Stimulated activated naive CD4-positive, alpha-beta T cell (primary cell): Measurements from ENCODE around the gene HPGDS.
"Not testable (repeated sequence)": the region's sequence is repeated elsewhere in the genome, so short reads cannot be mapped to it uniquely, and the experiment has no call there.

Source experiments
- DNase-seq, 6 experiments: peaks; one replicate each; lab custom pipeline; 2025; lab: John Stamatoyannopoulos, UW

HPGDS gene

DNA sequence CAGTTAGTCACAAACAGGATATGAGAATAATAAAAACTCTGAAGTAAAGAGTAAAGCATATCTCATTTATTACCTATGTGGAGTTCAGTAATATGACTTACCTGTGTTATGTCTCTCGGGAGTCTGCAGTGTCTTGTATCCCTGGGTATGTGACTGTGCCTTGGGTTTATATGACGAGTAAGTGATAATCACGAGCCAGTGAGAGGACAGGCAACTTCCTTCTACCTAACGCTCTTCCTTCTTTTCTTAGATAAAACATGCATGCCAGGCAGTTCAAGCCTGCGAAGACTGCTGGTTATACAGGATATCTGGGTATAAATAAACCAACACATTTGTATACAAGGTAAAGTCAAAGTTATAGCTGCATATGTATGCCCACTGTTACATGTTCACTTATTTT, at the start of gene HPGDS:
Gene HPGDS, minus strand, starts transcription at position 143 of the 400 bp plus-strand sequence. CDS start 8,207 bp downstream, outside the sequence.
- no peak for DNase-seq

DNA sequence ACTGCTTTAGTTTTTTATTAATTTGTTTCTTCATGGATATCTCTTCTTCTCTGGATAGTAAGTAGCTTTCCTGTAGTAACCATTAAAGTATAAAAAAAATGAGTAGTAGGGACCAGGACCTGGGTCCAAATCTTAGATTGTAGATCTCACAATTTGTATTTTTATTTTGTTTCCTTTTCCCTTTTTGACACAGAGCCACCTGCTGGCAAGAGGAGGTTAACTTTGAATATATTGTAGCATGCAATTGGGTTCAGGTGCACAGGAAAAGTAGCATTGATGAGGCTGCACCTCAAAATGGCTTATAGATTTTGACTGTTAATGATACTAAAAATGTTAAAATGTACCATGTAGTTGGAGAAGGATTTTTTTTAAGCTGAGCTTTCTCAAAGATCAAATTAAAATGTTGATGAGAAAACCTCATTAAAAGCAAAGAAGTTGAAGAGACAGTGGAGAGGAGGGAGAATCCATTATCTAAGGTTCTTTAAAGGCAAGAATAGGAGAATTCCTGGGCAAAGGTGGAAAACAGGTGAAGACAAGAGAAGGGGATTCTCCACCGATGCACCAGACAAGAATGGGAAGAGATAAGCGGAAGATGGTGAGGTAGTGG, 48.3 kb upstream of the HPGDS start:
- peak in 2 of 6 experiments; percentile 1 to 8 for DNase-seq

DNA sequence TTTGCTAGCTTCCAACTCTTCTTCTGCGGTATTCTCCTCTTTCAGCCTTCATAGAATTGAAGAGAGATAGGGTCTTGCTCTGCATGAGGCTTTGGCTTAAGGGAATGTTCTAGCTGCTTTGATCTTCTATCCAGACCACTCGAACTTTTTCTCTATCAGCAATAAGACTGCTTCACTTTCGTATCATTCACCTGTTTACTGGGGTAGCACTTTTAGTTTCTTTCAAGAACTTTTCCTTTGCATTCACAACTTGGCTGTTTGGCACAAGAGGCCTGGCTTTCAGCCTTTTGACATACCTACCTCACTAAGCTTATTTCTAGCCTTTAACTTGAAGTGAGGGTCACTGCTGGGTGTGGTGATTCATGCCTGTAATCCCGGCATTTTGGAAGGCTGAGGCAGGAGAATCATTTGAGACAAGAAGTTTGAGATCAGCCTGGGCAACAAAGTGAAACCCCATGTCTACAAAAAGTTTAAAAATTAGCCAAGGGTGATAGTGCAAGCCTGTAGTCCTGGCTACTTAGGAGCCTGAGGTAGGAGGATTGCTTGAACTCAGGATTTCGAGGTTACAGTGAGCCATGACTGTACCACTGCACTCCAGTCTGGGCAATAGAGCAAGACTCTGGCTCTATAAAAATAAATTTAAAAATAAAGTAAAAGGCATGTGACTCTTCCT, 47.1 kb upstream of the HPGDS start:
- DNase-seq = no peak

DNA sequence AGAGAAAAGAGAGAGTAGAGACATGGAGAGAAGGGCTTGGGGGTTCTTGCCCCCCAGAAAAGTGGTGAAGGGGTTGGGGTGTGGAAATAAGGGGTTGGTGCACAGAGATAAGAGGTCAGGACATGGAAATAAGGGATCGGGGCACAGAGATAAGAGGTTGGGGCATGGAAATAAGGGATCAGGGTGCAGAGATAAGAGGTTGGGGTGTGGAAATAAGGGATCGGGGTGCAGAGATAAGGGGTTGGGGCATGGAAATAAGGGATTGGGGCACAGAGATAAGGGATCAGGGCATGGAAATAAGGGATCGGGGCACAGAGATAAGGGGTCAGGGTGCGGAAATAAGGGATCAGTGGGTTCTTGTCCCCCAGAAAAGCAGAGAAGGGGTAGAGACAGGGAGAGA, 45.3 kb upstream of the HPGDS start:
- DNase-seq = not testable (repeated sequence)

DNA sequence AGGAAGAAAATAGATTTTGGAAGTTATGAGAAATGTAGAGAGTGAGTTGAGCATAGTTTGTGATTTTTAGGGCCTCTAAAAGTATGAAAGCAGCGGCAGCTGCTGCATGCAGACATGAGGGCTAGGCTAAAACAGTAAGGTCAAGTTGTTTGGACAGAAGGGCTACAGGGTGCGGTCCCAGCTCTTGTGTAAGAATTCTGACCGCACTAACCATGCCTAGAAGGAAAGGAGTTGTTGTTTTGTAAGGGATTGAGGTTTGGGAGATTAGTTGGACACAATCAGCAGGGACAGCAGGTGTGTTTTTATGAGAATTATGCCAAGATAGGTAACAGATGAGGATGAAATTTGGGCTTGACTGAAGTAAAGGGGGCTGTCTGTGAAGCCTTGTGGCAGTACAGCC, 42.8 kb upstream of the HPGDS start:
- DNase-seq = not testable (repeated sequence)

DNA sequence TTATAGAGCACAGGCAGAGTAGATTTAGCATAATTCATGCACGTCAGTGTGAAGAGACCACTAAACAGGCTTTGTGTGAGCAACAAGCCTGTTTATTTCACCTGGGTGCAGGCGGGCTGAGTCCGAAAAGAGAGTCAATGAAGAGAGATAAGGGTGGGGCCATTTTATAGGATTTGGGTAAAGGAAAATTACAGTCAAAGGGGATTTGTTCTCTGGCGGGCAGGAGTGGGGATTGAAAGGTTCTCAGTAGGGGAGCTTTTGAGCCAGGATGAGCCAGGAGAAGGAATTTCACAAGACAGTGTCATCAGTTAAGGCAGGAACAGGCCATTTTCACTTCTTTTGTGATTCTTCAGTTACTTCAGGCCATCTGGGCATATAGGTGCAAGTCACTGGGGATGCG, 40.3 kb upstream of the HPGDS start:
- DNase-seq = not testable (repeated sequence)

DNA sequence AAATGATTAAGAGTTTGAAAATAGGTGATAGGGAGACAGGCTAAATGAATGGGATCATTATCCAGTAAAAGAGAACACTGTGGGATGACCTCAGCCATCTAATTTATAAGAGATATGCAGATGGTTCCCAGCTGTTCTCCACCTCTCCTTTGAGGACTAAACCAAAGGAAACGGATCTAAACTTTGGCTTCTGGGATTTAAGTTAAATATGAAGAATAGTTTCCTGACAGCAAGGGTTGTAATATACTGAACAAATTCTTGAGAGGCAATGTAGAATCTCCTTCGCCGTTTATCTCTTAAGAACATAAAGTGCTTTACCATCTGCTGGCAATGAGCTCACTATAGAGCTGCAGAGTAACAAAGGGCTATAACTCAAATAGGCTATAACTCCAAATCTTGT, 35.4 kb upstream of the HPGDS start:
- no peak for DNase-seq

DNA sequence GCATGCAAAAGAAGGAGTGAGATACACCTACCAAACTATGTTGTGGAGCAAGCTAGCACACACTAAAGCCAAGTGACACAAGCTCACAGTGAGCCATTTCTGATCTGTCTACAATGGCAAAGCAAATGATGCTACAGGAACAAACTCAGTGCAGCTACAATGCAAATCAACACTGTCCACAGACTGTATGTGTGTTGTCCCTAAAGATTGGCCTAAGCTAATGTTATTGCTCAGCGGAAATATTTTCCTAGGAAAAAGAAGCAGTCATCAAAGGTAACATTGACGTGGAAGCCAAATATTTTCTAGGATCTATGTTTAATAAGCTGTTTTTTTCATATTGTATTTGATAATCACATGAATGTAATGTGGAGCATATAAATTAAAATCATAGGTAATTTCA, 34.7 kb upstream of the HPGDS start:
- no peak for DNase-seq

DNA sequence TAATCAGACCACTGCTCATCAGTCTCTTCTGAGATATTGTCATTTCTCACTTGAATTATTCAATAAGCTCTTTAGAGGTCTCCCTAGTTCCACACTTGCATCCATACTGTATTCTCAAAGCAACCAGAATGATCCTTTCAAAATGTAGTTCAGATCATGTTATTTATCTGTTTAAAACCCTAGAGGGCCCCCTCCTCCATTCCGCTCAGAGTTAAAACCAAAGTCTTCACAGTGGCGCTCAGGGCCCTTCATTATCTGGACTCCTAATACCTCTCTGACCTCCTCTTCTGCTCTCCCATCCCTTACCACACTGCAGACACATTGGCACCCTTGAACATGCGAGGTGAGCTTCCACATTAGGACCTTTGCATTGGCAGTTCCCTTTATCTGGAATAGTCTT, 32.7 kb upstream of the HPGDS start:
- no peak for DNase-seq

DNA sequence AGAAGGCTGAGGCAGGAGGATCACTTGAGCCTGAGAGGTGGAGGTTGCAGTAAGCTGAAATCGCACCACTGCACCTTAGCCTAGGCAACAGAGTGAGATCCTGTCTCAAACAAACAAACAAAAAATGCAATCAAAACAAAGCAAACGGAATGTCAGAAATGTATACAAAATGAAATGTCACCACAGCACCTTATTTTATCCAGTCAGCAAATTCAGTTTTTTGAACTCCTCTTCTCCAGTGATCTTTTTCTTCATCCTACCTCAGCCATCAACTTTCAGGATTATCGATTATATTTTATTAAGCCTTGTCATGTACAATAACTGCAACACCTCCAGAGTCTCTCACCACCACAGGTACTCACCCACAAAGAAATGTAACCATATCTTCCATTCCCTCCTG, 31.1 kb upstream of the HPGDS start:
- DNase-seq = no peak

DNA sequence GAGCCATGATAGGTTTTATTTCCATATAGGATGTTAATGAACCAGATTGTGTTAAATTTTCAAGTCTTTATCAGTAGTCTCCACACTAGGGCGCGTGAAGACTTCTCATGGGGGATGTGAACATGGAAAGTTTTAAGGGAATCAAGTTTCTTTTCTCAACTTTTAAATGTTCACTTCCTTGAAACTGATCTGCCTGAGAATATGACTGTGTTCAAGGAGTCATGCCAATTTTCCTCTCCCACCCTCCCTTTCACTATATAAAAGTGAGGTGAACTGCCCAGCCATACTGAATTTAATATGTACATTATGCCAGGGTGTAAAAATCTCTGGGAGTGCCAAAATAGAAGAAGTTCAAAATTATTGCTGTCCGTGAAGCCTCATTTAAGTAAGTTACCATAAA, 30.4 kb upstream of the HPGDS start:
- no peak for DNase-seq

DNA sequence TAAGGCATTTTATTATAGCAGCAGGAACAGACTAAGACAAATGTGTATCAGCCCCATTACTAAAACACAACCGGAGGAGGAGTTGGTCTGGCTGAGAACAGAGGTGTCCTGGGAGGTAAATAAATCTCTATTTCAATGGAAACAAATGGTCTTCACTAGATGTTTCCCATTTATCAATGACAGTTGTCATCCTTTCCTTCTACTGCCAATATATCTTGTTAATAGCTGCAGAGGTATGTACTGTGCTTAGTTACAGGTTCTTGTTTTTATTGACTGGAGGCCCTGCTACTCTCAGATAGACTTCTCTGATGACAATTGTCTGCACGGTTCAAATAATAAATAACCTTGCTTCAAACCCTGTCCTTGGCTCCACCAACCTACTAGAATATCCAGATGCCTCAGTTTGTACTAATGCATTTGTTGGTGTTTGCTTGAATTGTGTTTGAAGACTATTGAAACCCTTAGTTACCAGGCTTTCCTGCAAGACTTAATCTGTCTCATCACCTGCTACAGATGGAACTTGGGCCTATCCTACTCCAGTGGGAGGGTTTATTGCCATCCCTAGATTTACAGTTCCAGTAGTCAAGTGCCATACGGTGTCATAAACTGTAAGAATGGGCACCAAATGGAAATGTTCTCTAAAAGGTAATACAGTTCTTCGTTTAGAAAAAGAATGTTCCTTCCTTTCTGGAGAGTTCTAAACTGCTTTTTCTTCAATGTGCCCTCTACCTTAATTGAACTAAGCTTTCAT, 29.8 kb upstream of the HPGDS start:
- DNase-seq = no peak

DNA sequence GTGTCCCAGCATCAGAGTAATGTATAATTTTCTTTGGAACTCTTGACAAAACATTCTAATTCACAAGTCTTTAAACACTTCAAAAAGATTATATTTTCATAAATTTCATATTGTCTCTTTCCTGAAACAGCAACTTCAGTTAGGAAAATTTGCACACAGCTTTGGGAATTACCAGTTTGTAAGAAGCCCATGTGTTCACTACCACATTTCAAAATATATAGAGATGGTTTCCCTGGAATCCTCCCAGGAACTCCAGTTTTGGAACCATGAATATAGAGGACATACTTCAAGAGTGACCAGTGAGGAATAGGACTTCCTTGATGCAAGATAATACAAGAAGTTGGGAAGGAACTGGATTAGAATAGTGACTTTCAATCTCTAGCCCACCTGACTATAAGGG, 28.7 kb upstream of the HPGDS start:
- DNase-seq = no peak

DNA sequence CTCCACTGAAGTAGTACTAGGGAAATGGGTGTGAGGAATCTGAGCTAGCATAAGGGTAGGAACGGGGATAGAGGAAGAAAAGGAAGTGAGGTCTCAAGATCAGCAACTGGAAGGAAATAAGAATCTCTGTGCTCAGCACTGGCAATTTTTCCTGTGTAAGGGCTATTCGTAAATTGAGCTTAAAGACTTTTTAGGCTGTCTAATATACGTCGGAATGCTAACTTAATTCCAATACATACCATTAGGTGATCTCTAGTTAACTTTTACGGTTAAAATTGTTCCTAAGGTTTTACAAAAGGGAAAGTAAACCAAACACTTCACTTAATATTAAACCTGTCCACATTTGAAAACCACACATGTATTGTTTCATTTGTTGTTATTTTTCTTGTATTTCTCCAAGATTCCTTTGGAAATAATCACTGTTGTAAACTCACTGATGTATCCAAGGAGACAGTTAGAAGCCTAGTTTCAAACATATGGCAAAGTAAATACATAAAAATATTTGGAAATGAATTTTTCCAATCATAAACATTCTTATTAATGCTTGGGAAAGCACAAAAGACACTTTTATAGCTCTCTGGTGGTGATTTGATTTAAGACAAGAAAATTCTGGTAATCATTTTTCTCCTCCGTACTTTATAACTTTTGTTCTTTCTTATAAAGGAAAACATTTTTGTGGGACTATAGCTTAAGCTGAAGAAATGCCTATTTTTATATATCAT, 28.1 kb upstream of the HPGDS start:
- DNase-seq = no peak

DNA sequence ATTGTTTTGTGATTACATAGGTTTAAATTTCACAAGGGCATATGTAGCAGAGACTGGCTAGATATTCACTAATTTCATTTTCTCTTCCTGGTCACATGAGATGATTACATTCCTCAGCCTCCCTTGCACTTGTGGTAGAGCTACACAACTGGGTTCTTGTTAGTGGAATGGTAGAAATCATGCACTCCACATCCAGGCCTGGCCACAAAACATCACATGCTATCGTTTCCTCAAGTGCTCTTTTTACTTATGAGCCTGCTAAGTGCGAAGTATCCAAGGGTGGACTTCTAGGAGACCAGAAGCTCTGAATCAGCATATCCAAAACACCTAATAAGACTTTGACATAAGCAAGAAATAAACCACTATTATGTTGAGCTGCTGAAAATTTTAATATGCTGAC, 26.4 kb upstream of the HPGDS start:
- no peak for DNase-seq

DNA sequence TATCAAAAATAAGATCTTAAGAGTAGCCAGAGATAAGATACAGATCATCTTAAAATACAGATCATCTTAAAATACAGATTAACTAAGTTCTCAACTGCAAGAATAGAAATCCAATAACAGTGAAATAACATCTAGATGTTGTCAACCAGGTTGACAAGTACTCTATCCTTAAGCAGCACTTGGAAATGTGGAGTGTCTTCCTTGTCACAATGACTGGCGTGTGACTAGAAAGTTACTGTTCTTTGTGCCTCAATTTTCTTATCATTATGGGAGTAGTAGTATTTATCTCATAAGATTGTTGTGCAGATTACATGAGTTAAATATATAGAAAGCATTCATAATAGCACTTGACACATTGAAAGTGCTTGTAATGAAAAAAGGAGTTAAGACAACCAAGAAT, 25.8 kb upstream of the HPGDS start:
- no peak for DNase-seq

DNA sequence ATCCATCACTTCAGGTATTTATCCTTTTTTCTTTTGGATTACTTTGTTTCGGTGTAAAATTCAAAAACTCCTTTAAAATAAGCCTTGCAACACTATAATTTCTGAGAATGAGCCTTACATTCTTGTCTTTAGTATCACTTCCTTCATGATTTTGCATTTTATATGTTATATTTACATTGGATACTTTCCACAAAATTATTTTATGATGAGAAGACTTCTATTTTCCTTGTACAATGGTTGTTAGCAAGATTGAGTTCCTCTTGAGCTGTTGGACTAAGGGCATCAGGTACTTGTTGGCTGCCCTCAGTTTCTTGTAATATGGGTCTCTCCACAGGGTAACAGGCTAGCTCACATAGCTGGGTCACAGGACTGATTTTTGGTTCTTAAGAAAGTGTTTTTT, 22.7 kb upstream of the HPGDS start:
- DNase-seq = no peak

DNA sequence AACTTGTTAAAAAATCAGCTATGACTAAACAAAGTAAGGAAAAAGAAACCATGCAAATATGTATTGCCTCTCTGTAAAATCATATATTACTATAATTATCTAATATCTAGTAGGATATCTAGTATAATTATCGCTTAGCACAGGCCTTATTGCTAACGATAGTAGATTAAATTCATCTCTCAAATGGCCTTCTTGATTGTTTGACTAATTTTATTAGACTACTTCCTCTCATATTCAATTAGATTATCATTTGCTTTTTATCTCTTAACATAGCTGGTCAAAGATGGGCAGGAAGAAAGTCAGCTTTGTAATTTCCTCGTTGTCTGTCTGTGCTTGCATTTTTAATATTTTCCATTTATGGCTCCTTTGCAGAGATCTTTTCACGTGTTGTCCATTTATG, 21.9 kb upstream of the HPGDS start:
- no peak for DNase-seq

DNA sequence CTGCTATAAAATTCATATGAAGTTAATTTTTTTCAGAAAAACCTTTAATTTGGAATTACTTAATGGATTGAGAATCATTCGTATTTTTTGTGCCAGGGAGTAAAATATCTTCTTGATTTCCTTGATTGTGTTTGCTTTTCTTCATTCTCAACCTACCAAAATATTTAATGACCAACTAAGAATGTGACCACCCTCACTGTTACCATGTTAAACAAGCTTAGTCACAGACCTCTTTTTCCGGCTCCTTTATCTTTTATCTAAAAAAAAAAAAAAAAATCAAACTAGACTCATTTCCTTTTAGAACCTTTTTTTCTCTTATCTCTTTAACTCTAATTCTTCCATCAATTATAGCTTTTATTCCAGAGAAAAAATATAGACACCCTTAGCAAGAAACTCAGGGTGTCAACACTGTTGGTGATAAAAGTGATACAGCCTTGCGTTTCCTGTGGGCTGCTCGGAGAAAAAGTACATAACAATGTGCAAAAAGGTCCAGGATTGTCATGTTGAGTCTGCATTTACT, 20.6 kb upstream of the HPGDS start:
- DNase-seq = no peak

DNA sequence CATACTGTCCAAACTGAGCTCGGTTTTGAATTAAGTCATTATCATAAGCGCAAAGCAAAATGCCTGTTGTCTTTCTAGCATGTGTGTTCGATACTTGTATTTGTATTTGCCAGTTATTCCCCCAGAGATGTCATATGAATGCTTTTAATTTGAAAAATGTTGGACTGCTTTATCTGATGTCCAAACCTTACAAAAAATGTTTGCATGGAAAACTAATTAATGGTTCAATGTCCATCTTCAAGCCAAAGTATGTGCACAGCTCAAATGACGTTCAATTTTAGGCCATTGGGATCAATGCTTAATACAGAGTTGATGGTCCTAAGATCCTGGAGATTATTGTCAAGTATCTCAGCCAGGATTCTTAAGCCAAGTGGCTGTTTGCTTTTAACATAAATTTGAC, 17.2 kb upstream of the HPGDS start:
- no peak for DNase-seq

DNA sequence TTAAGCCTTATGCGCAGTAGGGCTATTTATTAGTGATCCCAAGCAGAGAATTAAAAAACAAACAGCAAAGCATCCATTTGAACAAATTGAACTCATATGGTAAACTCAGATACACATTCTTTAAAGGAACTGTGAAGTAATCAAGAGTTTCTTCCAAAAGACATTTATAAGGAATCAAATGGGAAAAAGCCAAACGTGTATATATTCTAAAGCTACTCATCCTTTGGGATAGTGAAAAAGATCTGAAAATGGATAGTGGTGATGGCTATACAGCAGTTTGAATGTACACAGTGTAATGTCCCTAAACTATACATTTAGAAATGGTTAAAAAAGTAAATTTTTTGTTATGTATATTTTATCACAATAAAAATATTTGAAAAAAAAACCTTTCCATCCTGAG, 16.6 kb upstream of the HPGDS start:
- no peak for DNase-seq

DNA sequence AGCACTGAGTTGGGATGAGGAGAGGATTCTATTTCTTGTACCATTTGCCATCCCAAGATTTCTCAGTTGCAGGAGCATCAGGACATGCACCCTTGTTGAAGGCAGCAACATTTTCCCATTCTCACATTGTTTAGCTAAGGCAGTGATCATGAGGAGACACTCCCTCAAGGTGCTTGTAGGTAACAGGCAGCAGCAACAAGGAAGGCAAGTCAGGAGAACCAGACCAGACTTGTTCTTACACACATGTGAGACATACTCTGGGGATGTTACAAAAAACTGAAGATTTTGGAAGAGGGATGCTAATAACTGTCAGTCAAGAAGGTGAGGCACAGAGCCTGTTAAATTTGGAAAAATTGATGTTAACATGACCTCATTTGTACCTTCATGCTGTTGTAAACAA, 15.5 kb upstream of the HPGDS start:
- DNase-seq = no peak

DNA sequence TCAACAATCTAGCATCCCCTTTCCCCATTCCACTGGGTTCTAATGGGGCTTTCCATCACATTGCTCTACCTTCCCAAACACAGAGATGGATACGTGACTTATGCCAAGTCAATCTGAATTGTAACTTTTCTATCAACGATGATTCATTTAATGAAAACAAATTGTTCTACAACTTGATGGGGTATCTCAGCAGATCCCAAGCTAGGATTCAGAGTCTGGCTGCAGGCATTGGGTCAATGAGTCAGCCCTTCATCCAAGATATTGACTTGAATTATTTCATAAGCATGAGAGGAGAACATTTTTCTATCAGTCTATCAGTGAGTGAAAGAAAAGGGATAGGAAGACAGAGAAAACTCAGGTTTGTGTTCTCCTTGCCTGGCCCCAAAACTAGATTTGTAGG, 15.0 kb upstream of the HPGDS start:
- no peak for DNase-seq
